Retinal pigment epithelial cell (primary cell): ENCODE results near the gene NFATC3.

Source experiments
- DNase-seq: peaks from one replicate; pipeline ENCODE4 v3.0.0-alpha.2; 2010; ENCODE audit warnings: low read depth
- H3K4me3 ChIP-seq: 2 replicates; pipeline ENCODE4 v1.5.1; 2011; ENCODE audit warnings: mild to moderate bottlenecking, low read length, control low read depth, moderate library complexity
- TF ChIP-seq, protein P1 (sequence below): conservative IDR thresholded peaks from 2 replicates; pipeline ENCODE4 v1.5.1; 2011; ENCODE audit warnings: low read depth, low read length, control low read depth, inconsistent platforms

The NFATC3 gene

DNA sequence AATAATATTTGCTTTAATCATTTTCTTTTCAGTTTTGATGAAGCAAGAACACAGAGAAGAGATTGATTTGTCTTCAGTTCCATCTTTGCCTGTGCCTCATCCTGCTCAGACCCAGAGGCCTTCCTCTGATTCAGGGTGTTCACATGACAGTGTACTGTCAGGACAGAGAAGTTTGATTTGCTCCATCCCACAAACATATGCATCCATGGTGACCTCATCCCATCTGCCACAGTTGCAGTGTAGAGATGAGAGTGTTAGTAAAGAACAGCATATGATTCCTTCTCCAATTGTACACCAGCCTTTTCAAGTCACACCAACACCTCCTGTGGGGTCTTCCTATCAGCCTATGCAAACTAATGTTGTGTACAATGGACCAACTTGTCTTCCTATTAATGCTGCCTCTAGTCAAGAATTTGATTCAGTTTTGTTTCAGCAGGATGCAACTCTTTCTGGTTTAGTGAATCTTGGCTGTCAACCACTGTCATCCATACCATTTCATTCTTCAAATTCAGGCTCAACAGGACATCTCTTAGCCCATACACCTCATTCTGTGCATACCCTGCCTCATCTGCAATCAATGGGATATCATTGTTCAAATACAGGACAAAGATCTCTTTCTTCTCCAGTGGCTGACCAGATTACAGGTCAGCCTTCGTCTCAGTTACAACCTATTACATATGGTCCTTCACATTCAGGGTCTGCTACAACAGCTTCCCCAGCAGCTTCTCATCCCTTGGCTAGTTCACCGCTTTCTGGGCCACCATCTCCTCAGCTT is 105.8 kb downstream of the NFATC3 start:
- DNase-seq = no peak
- H3K4me3 ChIP-seq = no peak overlapping the region
- TF ChIP-seq, protein P1, sequence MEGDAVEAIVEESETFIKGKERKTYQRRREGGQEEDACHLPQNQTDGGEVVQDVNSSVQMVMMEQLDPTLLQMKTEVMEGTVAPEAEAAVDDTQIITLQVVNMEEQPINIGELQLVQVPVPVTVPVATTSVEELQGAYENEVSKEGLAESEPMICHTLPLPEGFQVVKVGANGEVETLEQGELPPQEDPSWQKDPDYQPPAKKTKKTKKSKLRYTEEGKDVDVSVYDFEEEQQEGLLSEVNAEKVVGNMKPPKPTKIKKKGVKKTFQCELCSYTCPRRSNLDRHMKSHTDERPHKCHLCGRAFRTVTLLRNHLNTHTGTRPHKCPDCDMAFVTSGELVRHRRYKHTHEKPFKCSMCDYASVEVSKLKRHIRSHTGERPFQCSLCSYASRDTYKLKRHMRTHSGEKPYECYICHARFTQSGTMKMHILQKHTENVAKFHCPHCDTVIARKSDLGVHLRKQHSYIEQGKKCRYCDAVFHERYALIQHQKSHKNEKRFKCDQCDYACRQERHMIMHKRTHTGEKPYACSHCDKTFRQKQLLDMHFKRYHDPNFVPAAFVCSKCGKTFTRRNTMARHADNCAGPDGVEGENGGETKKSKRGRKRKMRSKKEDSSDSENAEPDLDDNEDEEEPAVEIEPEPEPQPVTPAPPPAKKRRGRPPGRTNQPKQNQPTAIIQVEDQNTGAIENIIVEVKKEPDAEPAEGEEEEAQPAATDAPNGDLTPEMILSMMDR = no peak

DNA sequence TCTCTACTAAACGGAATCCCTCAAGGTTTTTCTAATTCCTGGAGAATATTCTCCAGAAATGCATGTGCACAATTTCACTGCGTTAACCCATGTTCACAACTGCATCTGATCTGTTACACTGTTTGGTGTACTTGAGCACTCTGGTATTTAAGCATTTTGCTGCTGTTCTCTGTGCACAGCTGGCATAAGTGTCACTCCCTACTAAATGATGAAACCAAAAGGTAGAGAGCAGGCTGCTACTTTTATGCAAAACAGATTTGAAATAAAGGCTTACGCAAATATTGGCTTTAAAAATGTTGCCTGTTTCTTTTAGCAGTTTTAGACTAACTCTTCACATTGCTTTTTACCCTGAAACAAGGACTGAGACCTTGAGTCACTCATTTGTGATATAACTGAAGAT is 109.1 kb downstream of the NFATC3 start:
- no peak overlapping the region for H3K4me3 ChIP-seq
- TF ChIP-seq, protein P1 = no peak
- no peak for DNase-seq

DNA sequence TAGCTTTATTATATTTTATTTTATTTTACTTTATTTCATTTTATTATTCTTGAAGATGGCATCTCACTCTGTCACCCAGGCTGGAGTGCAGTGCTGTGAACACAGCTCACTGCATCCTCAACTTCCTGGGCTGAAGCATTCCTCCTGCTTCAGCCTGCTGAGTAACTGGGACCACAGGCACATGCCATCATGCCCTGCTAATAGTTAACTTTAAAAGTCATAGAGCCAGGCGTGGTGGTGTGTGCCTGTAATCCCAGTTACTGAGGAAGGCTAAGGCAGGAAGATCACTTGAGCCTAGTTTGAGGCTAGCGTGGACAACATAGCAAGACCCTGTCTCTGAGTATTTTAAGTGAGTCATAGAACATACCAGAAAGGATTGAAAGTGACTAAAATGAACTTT is 112.1 kb downstream of the NFATC3 start:
- no peak overlapping the region for H3K4me3 ChIP-seq
- TF ChIP-seq, protein P1 = no peak
- DNase-seq = no peak

DNA sequence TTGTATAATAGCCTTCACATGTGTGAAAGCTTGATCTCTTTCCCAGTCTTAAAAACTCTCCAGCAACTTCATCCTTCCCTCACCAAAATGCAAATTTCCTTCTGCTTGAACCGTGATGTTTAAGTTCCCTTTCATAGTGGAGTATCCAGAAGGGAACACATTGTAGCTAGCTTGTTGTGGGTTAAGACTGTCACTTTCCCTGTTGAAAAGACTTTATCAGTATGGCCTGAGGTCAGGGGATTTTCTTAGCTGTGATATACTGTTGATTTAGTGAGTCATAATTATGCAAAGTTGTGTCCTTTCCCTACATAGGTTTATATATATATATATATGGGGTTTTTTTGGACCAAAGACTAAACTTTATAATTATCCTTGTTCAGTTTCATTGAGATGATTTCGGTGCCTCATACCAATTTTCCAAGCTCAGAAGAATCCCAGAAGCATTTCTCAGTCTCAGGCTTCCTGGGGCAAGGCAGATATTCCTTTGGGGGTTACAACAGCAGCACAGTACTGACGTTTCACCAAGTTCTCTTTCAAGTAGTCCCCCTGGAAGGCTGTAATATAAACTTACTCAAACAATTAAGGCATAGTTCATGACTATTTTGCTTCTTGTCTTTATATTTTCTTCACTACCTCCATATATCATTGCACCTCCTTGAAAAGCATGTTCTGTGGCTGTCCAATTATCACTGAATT is 115.1 kb downstream of the NFATC3 start:
- TF ChIP-seq, protein P1 = no peak
- DNase-seq = no peak
- H3K4me3 ChIP-seq = no peak overlapping the region

DNA sequence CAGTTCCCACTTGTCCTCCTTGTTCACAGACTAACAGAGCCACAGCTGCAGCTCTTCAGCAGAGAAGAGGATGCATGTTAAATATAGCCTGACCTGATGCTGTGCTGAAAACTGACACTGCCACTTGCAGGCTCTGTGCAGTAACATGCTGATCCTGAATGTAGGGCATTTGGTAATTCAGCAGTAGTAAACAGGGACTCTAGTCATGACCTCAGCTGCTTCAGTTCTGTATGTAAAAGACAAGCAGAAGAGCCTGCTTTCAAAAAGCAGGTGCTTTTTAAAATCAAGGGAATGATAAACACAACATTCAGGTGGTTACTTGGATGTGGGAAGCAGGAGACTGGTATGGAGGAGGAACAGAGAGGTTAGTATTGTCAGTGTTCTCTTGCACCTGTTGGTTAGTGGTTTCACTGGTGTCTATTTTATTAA is 116.9 kb downstream of the NFATC3 start:
- no peak overlapping the region for H3K4me3 ChIP-seq
- TF ChIP-seq, protein P1 = no peak
- no peak for DNase-seq

DNA sequence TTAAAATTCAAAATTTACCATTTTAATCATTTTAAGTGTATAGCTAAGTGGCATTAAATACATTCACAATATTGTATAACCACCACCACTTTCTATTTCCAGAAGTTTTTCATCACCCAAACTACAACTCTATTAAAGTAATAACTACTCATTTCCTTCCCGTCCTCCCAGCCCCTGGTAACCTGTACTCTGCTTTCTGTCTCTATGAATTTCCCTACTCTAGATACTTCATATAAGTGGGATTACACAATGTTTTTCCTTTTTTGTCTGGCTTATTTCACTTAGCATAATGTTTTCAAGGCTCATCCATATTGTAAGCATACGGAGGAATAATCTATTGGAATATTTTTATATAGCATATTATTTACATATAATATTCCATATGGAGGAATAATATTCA is 121.1 kb downstream of the NFATC3 start:
- no peak for DNase-seq

More for the DNA sequence above, 121.1 kb downstream of the NFATC3 start:
- H3K4me3 ChIP-seq = no peak overlapping the region
- TF ChIP-seq, protein P1 = no peak
